Measurements from ENCODE around the gene TMEM40. TPM values are rescaled to one million over a fixed set of nuclear protein-coding genes. Genes with fewer than 3 reads are reported as not detected.

TMEM40 gene
- total and polyA plus RNA-seq, 2 donors (not counting 1 experiment from before 2014, with no cell fraction given): 0.33 TPM; not detected in 1

DNA sequence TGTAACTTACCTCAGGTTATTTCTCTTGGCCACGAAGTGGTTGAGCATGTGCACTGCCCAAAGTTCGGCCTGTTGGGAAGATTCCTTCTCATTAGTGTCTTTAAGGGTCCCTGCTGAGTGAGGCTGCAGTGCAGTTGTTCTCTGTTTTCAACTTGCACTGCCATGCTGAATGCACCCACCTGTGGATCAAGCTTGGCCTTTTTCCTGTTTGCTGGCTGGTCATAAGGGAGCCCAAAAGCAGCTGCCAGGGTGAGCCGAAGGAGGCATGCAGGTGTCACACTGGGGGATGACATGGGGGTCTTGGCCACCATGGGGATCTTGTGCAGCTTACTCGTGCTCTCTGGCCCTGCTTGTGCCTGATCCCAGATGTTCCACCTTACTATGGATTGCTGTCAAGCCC is 49.0 kb downstream of the TMEM40 start:
- ATAC-seq (ENCODE audit: low read depth) (no peak), DNase-seq (no peak)
- no peaks in the 10 kb centered on the region for H3K79me2 ChIP-seq (ENCODE audit: control insufficient read depth, insufficient read depth, low read length)
- intact Hi-C loops (cut with micrococcal nuclease): no loop called here
- Mint-ChIP-seq H3K27me3 (peaks cover 10% of the 10 kb centered on the region), H3K4me3 (no peak overlapping the region), H3K4me1 (peaks cover 1% of the 10 kb centered on the region), H3K27ac (no peak overlapping the region), H3K9me3 (ENCODE audit: insufficient read depth) (no peaks in the 10 kb centered on the region)
- H3K9me3 ChIP-seq (ENCODE audit: control extremely low read depth in 1 of 3, control insufficient read depth in 2 of 3, insufficient read depth in 1 of 3, low read length in 2 of 3): no peaks in the 10 kb centered on the region
- TF ChIP-seq EZH2 (IDR thresholded peaks at IDR 0.05; ENCODE audit: borderline replicate concordance, insufficient read depth, low read depth, low read length, poor library complexity, severe bottlenecking): no peak
- TF ChIP-seq, protein P1, sequence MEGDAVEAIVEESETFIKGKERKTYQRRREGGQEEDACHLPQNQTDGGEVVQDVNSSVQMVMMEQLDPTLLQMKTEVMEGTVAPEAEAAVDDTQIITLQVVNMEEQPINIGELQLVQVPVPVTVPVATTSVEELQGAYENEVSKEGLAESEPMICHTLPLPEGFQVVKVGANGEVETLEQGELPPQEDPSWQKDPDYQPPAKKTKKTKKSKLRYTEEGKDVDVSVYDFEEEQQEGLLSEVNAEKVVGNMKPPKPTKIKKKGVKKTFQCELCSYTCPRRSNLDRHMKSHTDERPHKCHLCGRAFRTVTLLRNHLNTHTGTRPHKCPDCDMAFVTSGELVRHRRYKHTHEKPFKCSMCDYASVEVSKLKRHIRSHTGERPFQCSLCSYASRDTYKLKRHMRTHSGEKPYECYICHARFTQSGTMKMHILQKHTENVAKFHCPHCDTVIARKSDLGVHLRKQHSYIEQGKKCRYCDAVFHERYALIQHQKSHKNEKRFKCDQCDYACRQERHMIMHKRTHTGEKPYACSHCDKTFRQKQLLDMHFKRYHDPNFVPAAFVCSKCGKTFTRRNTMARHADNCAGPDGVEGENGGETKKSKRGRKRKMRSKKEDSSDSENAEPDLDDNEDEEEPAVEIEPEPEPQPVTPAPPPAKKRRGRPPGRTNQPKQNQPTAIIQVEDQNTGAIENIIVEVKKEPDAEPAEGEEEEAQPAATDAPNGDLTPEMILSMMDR (IDR thresholded peaks at IDR 0.05): no peak
- H3K4me2 ChIP-seq (replicated peaks; ENCODE audit: low read depth, low read length, poor library complexity, severe bottlenecking): no peak overlapping the region
- no peak overlapping the region for H3K27ac ChIP-seq (ENCODE audit: low read length in 2 of 2)
- no peaks in the 10 kb centered on the region for H4K20me1 ChIP-seq (ENCODE audit: control insufficient read depth, insufficient read depth, low read length, poor library complexity, severe bottlenecking)
- no peak overlapping the region for H3K9ac ChIP-seq (ENCODE audit: low read length)
- peaks cover 0 to 7% (median 0%) of the 10 kb centered on the region in 4 experiments for H3K27me3 ChIP-seq (replicated peaks in 1 of 4; ENCODE audit: control extremely low read depth in 1 of 4, control insufficient read depth in 3 of 4, insufficient read depth in 4 of 4, low read length in 3 of 4)
- no peaks in the 10 kb centered on the region for H3K36me3 ChIP-seq (replicated peaks in 1 of 2; ENCODE audit: control extremely low read depth in 1 of 2, control insufficient read depth in 1 of 2, extremely low read depth in 1 of 2, insufficient read depth in 2 of 2, low read length in 1 of 2)
- CTCF ChIA-PET: interaction anchor here (0.6 to 4.3 kb wide), 5 partner anchors 10 to 118 kb away, joined by 3 to 25 read pairs (median 4); no protein-coding TSS in a partner anchor
- no peak overlapping the region for H3K4me3 ChIP-seq (ENCODE audit: control extremely low read depth in 1 of 5, extremely low read depth in 1 of 5, insufficient read depth in 1 of 5, low read depth in 2 of 5, low read length in 4 of 5)
- POLR2A ChIA-PET: no interaction called here
- 45% methylated on average over 4 of the region's 4 CpGs for WGBS (ENCODE audit: insufficient coverage)
- no peaks in the 10 kb centered on the region for H3K4me1 ChIP-seq (ENCODE audit: control insufficient read depth in 2 of 2, insufficient read depth in 2 of 2, low read length in 2 of 2)
- H2AFZ ChIP-seq (ENCODE audit: insufficient read depth, low read depth, low read length, poor library complexity, severe bottlenecking): no peak overlapping the region

DNA sequence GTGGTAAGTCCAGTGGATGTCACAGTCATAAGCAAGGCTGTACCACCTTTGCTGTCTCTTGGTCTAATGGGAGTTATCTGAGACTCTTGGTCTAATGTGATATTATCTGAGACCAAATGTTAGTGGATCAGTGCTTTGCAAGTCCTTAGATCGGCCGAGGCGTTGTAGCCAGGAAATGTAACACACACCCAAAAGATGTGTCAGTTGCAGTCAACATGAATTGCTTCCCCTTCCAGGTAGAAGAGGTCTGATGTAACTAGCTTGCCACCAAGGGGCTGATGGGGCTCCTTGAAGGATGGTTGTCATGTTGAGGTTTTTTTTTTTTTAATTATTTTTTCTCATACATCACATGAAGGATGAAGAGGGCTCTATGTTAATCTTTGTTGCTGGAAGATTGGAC is 49.7 kb downstream of the TMEM40 start:
- Histone ChIP-seq H3K4me1 (ENCODE audit: control insufficient read depth in 2 of 2, insufficient read depth in 2 of 2, low read length in 2 of 2) (no peaks in the 10 kb centered on the region), H3K4me2 (replicated peaks; ENCODE audit: low read depth, low read length, poor library complexity, severe bottlenecking) (no peak overlapping the region), H3K9ac (ENCODE audit: low read length) (no peak overlapping the region), H2AFZ (ENCODE audit: insufficient read depth, low read depth, low read length, poor library complexity, severe bottlenecking) (no peak overlapping the region), H4K20me1 (ENCODE audit: control insufficient read depth, insufficient read depth, low read length, poor library complexity, severe bottlenecking) (no peaks in the 10 kb centered on the region), H3K79me2 (ENCODE audit: control insufficient read depth, insufficient read depth, low read length) (no peaks in the 10 kb centered on the region), H3K9me3 (ENCODE audit: control extremely low read depth in 1 of 3, control insufficient read depth in 2 of 3, insufficient read depth in 1 of 3, low read length in 2 of 3) (no peaks in the 10 kb centered on the region), H3K27me3 (replicated peaks in 1 of 4; ENCODE audit: control extremely low read depth in 1 of 4, control insufficient read depth in 3 of 4, insufficient read depth in 4 of 4, low read length in 3 of 4) (peaks cover 0 to 7% (median 0%) of the 10 kb centered on the region in 4 experiments), H3K36me3 (replicated peaks in 1 of 2; ENCODE audit: control extremely low read depth in 1 of 2, control insufficient read depth in 1 of 2, extremely low read depth in 1 of 2, insufficient read depth in 2 of 2, low read length in 1 of 2) (no peaks in the 10 kb centered on the region), H3K27ac (ENCODE audit: low read length in 2 of 2) (no peak overlapping the region), H3K4me3 (ENCODE audit: control extremely low read depth in 1 of 5, extremely low read depth in 1 of 5, insufficient read depth in 1 of 5, low read depth in 2 of 5, low read length in 4 of 5) (no peak overlapping the region)
- no peaks in the 10 kb centered on the region for H3K9me3 Mint-ChIP-seq (ENCODE audit: insufficient read depth)
- ATAC-seq (ENCODE audit: low read depth): no peak
- no peak for DNase-seq
- WGBS (ENCODE audit: insufficient coverage): 72% methylated on average over 3 of the region's 3 CpGs
- peaks cover 11% of the 10 kb centered on the region for H3K27me3 Mint-ChIP-seq
- ChIA-PET CTCF (interaction anchor here (1.2 to 4.3 kb wide), 5 partner anchors 11 to 132 kb away, joined by 4 to 25 read pairs (median 4); partner anchors contain the start of gene RPL32), POLR2A (no interaction called here)
- H3K27ac Mint-ChIP-seq: no peak overlapping the region
- intact Hi-C loops (cut with micrococcal nuclease): loop anchor here (5.0 kb wide), 1 partner anchor 47 kb away; the partner anchor contains the start of gene RAF1
- H3K4me1 Mint-ChIP-seq: peaks cover 1% of the 10 kb centered on the region
- H3K4me3 Mint-ChIP-seq: no peak overlapping the region
- TF ChIP-seq EZH2 (IDR thresholded peaks at IDR 0.05; ENCODE audit: borderline replicate concordance, insufficient read depth, low read depth, low read length, poor library complexity, severe bottlenecking): no peak
- TF ChIP-seq, protein P1 (IDR thresholded peaks at IDR 0.05): no peak

Measured in B cell (primary cell).